ENCODE data around the gene CELF2.

Gene CELF2

DNA sequence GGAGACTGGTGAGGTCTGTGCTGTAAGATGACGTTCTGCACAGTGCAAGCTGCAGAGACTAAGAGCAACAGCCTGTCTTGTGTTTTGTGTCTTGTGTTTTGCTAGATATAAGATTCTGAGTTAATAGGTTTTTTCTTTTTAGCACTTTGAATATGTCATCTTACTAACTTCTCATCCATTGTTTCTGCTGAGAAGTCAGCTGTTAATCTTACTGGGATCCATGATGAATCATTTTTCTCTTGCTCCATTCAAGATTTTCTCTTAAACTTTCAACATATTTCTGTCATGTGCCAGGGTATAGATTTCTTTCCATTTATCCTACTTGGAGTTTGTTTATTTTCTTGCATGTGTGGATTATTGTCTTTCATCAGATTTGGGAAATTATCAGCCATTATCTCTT, 290.3 kb downstream of the CELF2 start:
- Histone ChIP-seq H3K4me3 (ENCODE audit: insufficient read depth, low read length, poor library complexity, severe bottlenecking) (no peak overlapping the region), H3K79me2 (ENCODE audit: insufficient read depth, low read length) (no peaks in the 10 kb centered on the region), H3K4me2 (ENCODE audit: low read depth, low read length, poor library complexity, severe bottlenecking) (no peak overlapping the region), H3K36me3 (ENCODE audit: low read length) (no peaks in the 10 kb centered on the region), H3K9ac (ENCODE audit: low read length) (no peak overlapping the region), H3F3A (ENCODE audit: insufficient read depth) (no peaks in the 10 kb centered on the region), H3K9me3 (ENCODE audit: insufficient read depth, low read length) (peaks cover 6% of the 10 kb centered on the region; the same call in 1 of the 2 replicates), H2AFZ (ENCODE audit: low read depth, low read length, severe bottlenecking) (no peak overlapping the region), H4K20me1 (ENCODE audit: low read depth, low read length) (no peaks in the 10 kb centered on the region), H3K27me3 (ENCODE audit: low read length) (no peaks in the 10 kb centered on the region), H3K27ac (ENCODE audit: low read depth, low read length) (no peak overlapping the region), H3K9me2 (replicated peaks; ENCODE audit: insufficient read depth, low read length) (no peaks in the 10 kb centered on the region)
- TF ChIP-seq, protein P1, sequence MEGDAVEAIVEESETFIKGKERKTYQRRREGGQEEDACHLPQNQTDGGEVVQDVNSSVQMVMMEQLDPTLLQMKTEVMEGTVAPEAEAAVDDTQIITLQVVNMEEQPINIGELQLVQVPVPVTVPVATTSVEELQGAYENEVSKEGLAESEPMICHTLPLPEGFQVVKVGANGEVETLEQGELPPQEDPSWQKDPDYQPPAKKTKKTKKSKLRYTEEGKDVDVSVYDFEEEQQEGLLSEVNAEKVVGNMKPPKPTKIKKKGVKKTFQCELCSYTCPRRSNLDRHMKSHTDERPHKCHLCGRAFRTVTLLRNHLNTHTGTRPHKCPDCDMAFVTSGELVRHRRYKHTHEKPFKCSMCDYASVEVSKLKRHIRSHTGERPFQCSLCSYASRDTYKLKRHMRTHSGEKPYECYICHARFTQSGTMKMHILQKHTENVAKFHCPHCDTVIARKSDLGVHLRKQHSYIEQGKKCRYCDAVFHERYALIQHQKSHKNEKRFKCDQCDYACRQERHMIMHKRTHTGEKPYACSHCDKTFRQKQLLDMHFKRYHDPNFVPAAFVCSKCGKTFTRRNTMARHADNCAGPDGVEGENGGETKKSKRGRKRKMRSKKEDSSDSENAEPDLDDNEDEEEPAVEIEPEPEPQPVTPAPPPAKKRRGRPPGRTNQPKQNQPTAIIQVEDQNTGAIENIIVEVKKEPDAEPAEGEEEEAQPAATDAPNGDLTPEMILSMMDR (IDR thresholded peaks at IDR 0.05; ENCODE audit: insufficient read depth, low read length, poor library complexity, severe bottlenecking): no peak
- TF ChIP-seq EZH2phosphoT487 (conservative IDR thresholded peaks at IDR 0.05; ENCODE audit: low read length): no peak

DNA sequence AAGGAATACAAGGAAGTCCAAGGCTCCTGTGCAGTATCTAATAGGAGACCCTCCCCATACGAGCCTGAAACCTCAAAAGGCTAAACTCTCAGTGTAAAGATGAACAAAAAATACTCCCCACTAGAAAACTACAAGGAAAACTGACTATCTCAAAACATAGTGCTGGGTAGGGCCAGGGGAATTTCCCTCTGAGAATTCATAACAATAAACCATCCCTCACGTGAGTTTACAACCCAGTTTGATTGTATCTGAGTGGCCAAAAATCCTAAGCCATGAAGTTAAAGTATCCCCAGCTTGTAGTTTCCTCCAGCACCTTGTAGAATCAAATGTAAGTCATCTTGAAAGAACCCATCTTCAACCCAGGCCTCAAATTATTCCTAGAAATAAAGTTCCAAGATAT, 293.4 kb downstream of the CELF2 start:
- Histone ChIP-seq H3K9me2 (replicated peaks; ENCODE audit: insufficient read depth, low read length) (no peaks in the 10 kb centered on the region), H2AFZ (ENCODE audit: low read depth, low read length, severe bottlenecking) (no peak overlapping the region), H3K36me3 (ENCODE audit: low read length) (no peaks in the 10 kb centered on the region), H3K4me2 (ENCODE audit: low read depth, low read length, poor library complexity, severe bottlenecking) (no peak overlapping the region), H3K9me3 (ENCODE audit: insufficient read depth, low read length) (peaks cover 6% of the 10 kb centered on the region; the same call in 1 of the 2 replicates), H3K4me3 (ENCODE audit: insufficient read depth, low read length, poor library complexity, severe bottlenecking) (no peak overlapping the region), H3K9ac (ENCODE audit: low read length) (no peak overlapping the region), H3K27me3 (ENCODE audit: low read length) (no peaks in the 10 kb centered on the region), H3K27ac (ENCODE audit: low read depth, low read length) (no peak overlapping the region), H3F3A (ENCODE audit: insufficient read depth) (no peaks in the 10 kb centered on the region), H4K20me1 (ENCODE audit: low read depth, low read length) (no peaks in the 10 kb centered on the region), H3K79me2 (ENCODE audit: insufficient read depth, low read length) (no peaks in the 10 kb centered on the region)
- TF ChIP-seq, protein P1 (IDR thresholded peaks at IDR 0.05; ENCODE audit: insufficient read depth, low read length, poor library complexity, severe bottlenecking): no peak
- TF ChIP-seq EZH2phosphoT487 (conservative IDR thresholded peaks at IDR 0.05; ENCODE audit: low read length): no peak

DNA sequence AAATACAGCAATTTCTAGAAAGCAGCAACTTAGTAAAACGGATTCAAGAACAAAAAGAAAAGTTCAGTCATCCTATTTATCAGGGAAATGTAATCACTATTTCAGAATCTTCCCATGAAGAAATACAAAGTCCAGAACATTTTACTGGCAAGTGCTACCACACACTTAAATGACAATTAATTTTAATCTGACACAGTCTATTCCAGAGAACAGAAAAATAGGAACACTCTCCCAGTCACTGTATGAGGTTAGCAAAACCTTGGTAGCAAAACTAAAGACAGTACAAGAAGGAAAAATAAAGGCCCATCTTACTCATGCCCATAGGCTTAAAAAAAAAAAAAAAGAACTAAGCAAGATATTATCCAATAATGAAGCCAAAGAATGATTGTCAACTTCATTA, 295.8 kb downstream of the CELF2 start:
- H3K9me3 ChIP-seq (ENCODE audit: insufficient read depth, low read length): no peaks in the 10 kb centered on the region
- no peak overlapping the region for H3K4me3 ChIP-seq (ENCODE audit: insufficient read depth, low read length, poor library complexity, severe bottlenecking)
- H3K27ac ChIP-seq (ENCODE audit: low read depth, low read length): no peak overlapping the region
- H3F3A ChIP-seq (ENCODE audit: insufficient read depth): no peaks in the 10 kb centered on the region
- H2AFZ ChIP-seq (ENCODE audit: low read depth, low read length, severe bottlenecking): no peak overlapping the region
- no peaks in the 10 kb centered on the region for H3K9me2 ChIP-seq (replicated peaks; ENCODE audit: insufficient read depth, low read length)
- no peaks in the 10 kb centered on the region for H3K27me3 ChIP-seq (ENCODE audit: low read length)
- H4K20me1 ChIP-seq (ENCODE audit: low read depth, low read length): no peaks in the 10 kb centered on the region
- H3K79me2 ChIP-seq (ENCODE audit: insufficient read depth, low read length): no peaks in the 10 kb centered on the region
- no peaks in the 10 kb centered on the region for H3K36me3 ChIP-seq (ENCODE audit: low read length)
- H3K9ac ChIP-seq (ENCODE audit: low read length): no peak overlapping the region
- TF ChIP-seq, protein P1 (IDR thresholded peaks at IDR 0.05; ENCODE audit: insufficient read depth, low read length, poor library complexity, severe bottlenecking): no peak
- TF ChIP-seq EZH2phosphoT487 (conservative IDR thresholded peaks at IDR 0.05; ENCODE audit: low read length): no peak
- no peak overlapping the region for H3K4me2 ChIP-seq (ENCODE audit: low read depth, low read length, poor library complexity, severe bottlenecking)

All from SU-DHL-6 (cell line).